ENCODE measurements around the gene ATP2C2.

- no peak for TF ChIP-seq CTCF (conservative IDR thresholded peaks at IDR 0.05)
- no peak for TF ChIP-seq ZFX (IDR thresholded peaks at IDR 0.05)
Measured at GRCh38 chr16:84425696-84426095, 57.4 kb downstream of the ATP2C2 start.

Measured in C4-2B (cell line).